ENCODE results near the gene CLK2.
"Not testable (repeated sequence)": the region's sequence is repeated elsewhere in the genome, so short reads cannot be mapped to it uniquely, and the experiment has no call there.

Gene CLK2

DNA sequence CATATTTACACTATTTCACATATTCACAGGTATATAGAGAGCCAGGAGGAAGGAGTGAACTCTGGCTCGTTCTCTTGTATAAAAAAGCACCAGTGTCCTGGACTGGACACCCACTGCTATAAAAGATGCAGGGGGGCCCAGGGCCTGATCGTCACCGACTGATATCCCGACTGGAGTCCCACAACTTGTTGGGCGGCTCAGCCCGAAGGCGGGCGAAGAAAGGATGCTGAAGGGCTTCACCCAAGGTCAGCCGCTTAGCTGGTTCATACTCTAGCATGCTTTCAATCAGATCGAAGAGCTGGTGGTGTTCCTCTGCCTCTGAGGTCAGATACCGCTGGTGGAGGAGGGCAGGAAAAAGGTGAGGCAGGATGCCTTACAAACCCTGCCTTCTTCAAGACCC, 10.2 kb downstream of the CLK2 start:
- no peak for DNase-seq

DNA sequence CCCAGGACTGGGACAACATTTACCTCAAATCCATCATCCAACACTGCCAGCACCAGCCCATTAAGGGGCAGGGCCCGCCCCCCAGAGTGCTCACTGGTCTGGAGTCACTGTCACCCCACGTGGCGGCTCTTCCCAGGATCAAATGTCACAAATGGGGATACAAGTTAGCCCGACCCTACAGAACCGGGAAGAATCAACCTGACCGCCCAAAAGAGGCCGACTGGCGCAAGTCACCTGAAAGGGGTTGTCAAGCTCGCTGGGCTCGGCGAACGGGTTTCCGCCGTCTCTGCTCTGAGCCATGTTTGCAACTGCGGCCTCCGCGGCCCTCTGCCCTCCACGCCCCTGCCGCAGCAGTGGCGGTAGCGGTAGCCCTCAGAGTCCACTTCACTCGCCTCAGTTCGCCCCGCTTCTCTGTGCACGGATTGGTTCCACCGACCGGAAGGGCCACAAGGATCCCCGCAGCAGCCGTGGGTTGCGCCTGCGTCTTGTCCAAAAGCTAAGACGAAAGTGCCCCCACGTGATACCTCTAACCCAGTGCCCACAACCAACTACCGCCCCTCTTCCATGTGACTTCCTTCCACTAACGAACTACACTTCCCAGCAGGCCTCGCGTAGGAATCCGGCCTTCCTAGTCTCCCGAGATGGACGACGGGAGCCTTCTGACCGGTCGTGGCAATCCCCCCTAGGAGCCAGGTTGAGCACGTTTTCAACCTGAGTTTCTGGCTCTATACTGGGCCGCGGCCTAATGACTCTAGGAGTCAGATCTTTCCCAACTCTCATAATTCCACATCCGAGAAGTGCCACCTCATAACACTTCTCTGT, 11.2 kb downstream of the CLK2 start, which contains the start of gene SCAMP3:
Gene SCAMP3 (minus strand): TSS at position 509 of the 822 bp plus-strand sequence. CDS start 209 bp downstream, at position 300.
- peak; percentile 98 for DNase-seq

- no peak for DNase-seq
These were observed 11.8 kb downstream of the CLK2 start for GRCh38 chr1:155261493-155261851.

DNA sequence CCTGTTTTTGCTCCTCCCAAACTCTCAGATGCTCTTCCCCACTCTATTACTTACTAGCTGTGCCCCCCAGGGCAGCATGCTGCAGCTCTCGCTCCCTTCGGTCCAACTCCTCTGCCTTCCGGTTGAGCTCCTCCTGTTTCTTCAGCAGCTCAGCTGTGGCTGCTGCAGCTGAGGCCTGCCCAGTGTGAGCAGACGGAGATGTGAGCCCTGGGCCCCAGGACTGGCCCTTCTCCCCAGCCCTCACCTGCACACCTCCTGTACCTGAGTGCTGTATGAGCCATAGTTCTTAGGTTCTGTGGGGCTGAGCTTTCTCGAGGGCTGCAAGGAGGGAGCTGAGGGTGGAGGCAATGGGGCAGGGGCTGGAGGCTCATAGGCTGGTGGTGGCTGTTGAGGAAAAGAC, 13.0 kb downstream of the CLK2 start:
- DNase-seq, result no peak

- DNase-seq, result no peak
These were observed 17.0 kb downstream of the CLK2 start for GRCh38 chr1:155256058-155256852.

GRCh38 chr1:155255243-155256007, 17.9 kb downstream of the CLK2 start, which contains the start of gene ENTREP3:
Gene ENTREP3 (minus strand): TSS chr1:155255483. CDS start chr1:155254877, 606 bp downstream.
- DNase-seq, result peak; percentile 86

DNA sequence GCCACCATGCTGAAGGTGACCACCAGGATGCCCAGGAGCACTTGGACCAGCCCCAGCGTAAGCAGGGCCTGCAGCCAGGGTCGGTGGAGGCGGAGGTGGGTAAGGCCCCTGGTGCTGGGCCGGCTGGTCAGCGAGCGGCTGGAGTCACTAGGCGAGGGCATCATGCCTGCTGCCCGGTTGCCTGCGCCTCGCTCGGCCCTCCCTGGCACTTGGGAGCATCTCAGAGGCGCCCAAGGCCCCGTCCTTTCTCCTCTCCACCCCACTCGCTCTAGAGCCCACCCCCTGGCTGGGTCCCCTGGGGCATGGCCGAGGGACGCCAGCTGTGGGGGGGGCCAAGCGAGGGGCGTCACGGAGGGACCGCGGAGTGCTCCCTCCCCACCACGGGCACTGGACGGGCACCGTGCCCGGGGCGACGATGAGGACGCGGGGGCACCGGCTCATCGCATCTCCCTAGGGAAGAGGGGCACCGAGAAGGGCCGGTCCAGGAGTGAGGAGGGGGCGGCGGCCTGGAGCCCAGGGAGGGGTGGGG, 18.5 kb downstream of the CLK2 start:
- peak; percentile 21 for DNase-seq

GRCh38 chr1:155254228-155254713, 19.0 kb downstream of the CLK2 start:
- no peak for DNase-seq

- no peak for DNase-seq
These were observed 19.5 kb downstream of the CLK2 start for GRCh38 chr1:155253797-155254196.

- no peak for DNase-seq
These were observed 20.1 kb downstream of the CLK2 start for GRCh38 chr1:155253208-155253607.

GRCh38 chr1:155251566-155251965, 21.7 kb downstream of the CLK2 start:
- DNase-seq, result no peak

DNA sequence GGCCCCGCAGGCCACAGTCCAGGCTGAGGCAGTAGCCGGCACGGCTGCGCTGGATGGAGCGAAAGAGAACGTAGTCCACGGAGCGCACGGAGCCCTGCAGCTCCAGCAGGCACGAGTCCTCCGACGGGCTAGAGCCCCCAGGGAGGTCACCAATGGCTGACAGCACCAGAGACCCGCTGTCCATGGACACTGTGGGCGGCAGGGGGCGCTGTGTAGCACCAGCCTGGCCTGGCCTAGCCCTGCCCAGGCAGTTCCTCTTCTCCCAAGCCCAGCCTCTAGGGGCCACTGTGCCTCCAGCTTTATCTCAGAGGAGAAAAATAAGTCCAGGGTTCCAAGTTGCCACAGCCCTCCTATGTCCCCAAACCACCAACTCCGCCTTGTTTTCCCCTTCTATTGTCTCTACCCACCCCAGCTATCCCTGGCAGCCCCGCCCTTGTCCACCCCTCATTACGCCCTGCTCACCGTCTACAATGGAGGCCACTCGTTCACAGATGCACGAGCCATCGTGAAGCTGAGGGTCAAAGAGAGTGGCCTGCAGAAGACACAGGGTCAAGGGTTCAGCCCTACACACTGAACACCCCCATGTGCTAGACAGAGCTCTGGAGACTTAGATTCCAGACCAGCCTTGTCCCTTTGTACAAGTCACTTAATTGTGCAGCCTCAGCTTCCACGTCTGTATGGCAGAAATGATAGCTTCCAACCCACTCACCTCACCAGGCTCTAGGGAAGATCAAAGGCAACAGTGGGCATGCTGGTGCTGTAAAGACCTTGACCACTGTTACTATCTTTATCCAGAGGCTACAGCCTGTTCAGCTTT, 22.5 kb downstream of the CLK2 start:
- peak; percentile 86 for DNase-seq

- no peak for DNase-seq
These were observed 23.1 kb downstream of the CLK2 start for GRCh38 chr1:155250246-155250632.

DNA sequence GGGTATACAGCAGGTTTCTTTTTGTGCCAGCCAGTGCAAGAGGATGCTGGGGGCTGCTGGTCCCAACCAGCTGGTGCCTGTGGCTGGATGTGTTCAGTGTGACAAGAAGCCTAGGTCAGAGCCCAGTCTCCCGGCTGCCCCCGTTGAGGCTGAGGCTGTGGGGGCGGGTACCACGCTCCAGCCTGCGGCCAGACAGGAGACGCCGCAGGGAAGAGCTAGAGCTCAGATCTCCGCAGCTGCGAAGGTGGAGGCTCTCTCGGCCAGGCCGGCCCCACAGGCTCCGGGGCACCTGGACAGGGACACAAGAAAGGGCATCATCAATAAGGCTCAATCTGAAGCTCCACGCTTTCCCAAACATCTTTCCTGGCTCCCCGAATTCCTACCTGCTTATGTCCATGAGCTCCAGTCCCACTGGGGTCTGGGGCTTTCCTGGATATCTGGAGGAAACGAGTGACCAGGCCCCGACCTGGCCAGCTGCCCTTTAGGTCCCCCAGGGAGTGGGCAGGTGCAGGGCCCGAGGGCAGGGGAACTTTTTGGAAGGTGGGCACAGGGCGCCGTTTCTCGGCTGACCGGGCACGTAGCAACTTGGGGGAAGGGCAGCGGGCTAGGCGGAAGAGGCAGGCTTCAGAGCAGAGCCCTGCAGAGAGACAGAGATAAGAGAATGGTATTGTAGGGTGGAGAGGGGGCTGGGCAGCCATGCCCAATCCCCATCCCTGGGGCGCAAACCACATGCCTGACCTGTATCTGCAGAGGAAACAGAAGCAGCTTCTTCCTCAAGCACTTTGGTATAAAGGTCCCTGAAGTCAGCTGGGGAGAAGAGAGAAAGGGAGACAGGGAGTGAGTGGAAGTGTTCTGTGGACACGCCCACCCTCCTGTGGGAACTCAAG, 25.4 kb downstream of the CLK2 start:
- no peak for DNase-seq

DNA sequence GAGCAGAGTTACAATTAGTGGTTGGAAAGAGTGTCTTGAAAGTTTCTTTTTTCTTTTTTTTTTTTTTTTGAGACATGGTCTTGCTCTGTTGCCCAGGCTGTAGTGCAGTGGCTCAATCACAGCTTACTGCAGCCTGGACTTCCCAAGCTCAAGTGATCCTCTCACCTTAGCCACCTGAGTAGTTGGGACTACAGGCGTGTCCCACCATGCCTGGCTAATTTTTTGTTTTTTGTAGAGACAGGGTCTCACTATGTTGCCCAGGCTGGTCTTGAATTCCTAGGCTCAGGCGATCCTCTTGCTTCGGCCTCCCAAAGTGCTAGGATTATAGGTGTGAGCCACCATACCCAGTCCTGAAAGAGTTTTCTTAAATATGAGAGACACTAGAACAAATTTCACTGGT, 26.5 kb downstream of the CLK2 start:
- not testable (repeated sequence) for DNase-seq

- DNase-seq, result no peak
These were observed 28.2 kb downstream of the CLK2 start for GRCh38 chr1:155245163-155245524.

- DNase-seq, result peak; percentile 99
These were observed 28.7 kb downstream of the CLK2 start for GRCh38 chr1:155244368-155245162.

- no peak for DNase-seq
These were observed 30.4 kb downstream of the CLK2 start for GRCh38 chr1:155242805-155243358.

- DNase-seq, result no peak
These were observed 31.5 kb downstream of the CLK2 start for GRCh38 chr1:155241841-155242264.
